NCI-H187 treated with DMSO at 0.1 percent for 48 hours (cell line): Measurements from ENCODE around the gene LMCD1.

Source experiments
- DNase-seq: peaks from one replicate; lab custom pipeline; 2025; lab: John Stamatoyannopoulos, UW

LMCD1 gene

DNA sequence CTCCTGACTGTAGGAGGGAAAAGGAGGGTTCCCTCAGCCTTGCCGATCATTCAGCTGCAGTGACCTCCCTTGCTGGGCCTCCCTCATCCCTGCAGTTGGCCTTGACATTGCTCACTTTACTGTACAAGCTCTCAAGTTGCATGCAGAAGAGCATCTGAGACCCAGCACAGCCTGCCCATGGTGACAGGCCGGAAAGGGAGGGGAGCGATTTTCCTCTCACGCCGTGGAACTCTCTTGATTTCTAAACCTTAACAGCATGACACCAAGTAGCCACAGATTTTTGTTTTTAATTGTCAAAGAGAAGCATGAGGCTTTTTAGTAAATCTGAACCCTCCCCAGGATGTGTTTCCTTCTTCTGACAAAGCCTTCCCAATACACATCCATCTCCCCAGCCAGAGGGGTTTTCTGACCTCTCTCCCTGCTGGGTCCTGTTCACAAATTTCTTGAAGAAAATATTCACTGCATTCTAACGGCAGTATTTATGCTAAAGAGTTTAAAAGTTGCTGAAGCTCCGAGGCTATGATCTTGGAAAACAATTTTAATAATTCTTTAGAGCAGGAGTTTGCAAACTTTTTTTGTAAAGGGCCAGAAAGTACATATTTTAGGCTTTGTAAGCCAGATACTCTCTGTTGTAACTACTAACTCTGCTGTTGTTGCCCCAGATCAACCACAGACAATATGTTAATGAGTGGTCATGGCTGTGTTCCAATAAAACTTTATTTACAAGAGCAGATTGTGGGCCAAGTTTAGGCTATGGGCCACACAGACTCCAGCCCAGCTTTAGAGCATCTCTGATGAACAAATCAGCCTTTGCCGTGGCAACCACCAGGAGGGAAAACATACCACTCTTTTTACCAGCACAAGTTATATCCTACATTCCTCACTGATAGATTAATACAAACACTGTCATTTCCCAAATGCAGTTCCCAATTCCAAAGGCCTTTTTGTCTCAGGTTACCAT, 34.8 kb downstream of the LMCD1 start:
- DNase-seq = no peak

GRCh38 chr3:8537440-8537839, 35.8 kb downstream of the LMCD1 start:
- no peak for DNase-seq

DNA sequence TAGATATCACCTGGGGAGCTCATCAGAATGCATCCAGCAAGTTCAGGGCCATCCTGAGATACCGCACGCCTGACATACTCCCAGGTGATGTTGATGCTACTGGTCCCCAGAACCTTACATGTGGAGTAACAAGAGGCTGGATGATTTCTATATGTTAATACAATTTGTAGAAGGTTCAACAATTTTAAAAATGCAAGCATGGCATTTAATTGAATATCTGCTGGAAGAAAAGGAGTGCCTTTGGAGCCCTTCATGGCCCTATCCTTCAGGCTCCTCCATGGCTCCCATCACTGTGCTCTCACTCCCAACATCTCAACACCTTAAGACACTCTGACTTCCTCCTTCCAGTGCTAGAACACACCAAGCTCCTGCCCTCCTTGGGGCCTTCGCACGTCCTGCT, 36.6 kb downstream of the LMCD1 start:
- no peak for DNase-seq

GRCh38 chr3:8538913-8539312, 37.3 kb downstream of the LMCD1 start:
- no peak for DNase-seq

DNA sequence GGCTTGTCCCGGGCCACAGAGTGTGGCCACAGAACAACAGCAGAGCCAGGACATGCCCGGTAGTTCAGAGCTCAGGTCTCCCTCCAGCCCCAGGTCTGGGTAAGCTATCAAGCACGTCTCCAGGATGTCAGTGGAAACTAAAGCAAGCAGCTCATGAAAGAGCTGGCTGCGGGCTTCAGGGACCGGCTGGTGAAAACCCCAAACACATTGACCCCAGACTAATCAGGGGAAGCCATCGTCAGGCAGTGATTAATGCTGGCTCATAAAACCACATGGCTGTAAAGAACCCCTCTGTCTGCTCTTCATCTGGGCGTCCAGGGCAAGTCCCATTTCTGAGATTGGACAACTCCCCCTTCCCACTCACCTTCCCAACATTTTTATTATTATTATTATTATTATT, 37.8 kb downstream of the LMCD1 start:
- DNase-seq = no peak

GRCh38 chr3:8540456-8540855, 38.8 kb downstream of the LMCD1 start:
- no peak for DNase-seq

DNA sequence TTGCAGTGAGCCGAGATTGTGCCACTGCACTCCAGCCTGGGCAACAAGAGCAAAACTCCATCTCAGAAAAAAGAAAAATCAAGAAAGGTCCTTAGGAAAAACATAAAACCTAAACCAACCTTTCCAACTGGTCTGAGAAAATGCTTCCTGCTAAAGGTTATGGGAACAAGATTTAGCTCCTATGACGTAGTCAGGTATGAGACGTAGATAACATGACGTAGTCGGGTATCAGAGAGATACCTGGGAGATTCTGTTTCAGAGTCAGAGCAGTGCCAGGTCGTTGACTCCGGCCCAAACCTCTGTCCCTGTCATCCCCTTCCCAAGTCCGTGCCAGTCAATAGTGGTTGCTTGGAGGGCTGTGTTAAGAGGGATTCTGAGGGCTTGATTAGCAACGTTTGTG, 39.9 kb downstream of the LMCD1 start:
- DNase-seq = no peak

DNA sequence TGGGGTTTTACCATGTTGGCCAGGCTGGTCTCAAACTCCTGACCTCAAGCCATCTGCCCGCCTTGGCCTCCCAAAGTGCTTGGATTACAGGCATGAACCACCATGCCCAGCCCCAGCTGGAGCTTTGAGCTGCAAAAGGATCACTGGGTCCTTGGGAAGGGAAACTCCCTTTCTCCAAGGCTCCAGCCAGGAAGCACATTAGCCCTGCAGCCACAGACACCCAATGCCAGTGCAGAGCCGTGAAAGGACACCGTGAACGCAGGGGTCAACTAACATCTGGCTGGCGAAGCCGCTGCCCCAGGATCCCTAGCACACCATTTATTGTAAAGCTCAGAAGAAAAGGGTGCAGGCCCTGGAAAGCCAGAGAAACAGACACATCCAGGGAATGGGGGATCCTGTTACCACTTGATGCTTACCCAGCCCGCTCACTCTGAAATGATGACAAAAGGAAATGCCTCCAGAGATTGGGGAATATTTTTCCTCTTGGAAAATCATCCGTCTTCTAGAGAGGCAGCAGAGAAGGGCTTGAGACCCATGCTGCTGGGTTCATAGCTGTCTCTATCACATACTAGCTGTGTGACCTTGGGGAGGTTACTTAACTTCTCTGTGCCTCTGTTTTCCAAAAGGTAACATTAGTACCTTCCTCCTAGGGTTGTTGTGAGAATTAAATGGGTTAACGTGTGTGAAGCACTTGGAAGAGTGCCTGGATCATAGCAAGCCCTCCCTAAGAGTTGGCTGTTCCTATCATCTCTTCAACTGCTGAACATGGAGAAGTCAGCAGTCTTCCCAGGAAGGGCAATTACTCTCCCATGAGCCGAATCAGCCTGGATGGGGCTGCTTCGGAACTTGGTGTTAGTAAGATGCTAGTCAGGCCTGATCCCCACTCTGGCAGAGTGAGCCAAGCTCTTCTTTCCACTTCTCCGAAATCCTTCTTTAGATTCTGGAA, 40.8 kb downstream of the LMCD1 start:
- no peak for DNase-seq

DNA sequence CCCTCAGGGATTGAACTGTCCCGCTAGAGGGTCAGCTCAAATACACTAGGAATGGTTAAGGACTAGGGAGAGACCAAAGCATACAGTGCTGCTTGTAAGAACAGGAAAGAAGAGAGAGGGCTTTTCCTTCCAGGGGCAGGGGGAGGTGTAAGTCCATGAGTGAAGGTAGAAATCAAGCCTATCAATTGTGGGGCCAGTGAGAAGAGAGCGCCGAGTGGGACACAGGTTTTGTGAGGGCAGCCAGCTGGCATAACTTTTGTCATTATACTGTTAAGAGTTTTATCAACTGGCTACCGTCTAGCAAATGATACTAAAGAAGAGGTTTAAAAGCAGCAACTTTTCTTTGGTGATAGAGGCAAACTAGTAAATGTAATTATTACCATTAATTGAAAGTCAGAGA, 45.0 kb downstream of the LMCD1 start:
- DNase-seq = no peak

GRCh38 chr3:8548502-8549275, 47.1 kb downstream of the LMCD1 start:
- DNase-seq = no peak

- no peak for DNase-seq
Observed at GRCh38 chr3:8549354-8549753, 47.7 kb downstream of the LMCD1 start.

DNA sequence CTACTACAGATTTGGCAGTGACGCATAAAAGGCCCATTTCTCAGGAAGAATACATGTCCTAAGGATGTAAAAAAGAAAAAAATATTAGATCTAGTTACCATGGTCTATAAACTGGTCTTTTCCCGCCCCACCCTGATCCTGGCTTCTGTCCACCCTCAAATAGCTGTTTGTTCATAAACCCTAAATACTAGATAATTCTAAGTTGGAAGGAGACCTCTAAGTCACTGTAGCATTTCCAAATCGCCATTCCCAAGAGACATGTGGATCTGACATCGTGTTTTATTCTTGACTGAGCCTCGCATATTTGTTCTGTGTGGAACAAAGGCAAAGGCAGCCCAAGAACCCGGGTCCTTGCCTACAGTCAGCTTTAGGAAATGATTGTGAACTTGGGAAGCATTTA, 49.0 kb downstream of the LMCD1 start:
- no peak for DNase-seq

GRCh38 chr3:8552223-8552762, 50.7 kb downstream of the LMCD1 start:
- no peak for DNase-seq

DNA sequence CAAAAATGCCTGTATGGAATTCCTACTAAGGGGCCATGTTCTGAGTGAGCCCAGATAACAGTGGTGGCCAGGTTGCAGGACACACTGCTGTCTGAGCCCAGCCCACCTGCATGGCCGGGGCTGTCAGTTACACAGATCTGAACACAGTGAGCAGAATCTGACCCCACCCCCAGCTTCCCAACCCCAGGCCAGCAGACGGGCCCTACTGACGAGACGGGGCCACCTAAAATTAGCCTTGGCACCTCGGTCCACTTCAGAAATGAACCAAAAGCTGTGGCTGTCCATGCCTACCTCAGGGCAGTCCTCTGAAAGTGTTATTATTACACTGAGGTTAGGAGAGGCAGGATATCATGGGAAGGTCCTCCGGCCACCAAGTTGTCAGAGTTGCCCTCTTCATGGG, 51.8 kb downstream of the LMCD1 start:
- DNase-seq = no peak

- DNase-seq = no peak
Observed at GRCh38 chr3:8554696-8555095, 53.1 kb downstream of the LMCD1 start.

- DNase-seq = no peak
Observed at GRCh38 chr3:8555113-8555661, 53.6 kb downstream of the LMCD1 start.

GRCh38 chr3:8555725-8556472, 54.3 kb downstream of the LMCD1 start:
- no peak for DNase-seq

- no peak for DNase-seq
Observed at GRCh38 chr3:8556473-8556869, 54.8 kb downstream of the LMCD1 start.

DNA sequence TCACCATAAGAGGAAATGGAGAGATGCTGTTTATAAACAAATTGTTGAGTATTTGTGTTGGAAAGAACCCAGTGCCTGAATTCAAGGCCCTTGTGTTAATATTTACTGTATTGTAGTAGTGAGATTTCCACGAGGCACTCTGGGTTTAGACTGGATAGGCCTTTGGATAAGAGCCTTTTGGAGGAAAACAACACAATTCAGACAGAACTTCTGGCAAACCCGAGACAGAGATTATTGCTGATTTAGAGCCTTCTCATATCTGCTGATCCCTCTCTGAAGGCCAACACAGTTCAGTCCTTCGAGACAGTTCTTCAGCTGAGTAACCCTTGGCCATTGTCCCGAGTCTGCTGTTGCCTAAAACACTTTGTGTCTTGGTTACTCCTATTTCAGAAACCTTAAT, 55.7 kb downstream of the LMCD1 start:
- DNase-seq = no peak

GRCh38 chr3:8558645-8559044, 57.0 kb downstream of the LMCD1 start:
- DNase-seq = no peak

DNA sequence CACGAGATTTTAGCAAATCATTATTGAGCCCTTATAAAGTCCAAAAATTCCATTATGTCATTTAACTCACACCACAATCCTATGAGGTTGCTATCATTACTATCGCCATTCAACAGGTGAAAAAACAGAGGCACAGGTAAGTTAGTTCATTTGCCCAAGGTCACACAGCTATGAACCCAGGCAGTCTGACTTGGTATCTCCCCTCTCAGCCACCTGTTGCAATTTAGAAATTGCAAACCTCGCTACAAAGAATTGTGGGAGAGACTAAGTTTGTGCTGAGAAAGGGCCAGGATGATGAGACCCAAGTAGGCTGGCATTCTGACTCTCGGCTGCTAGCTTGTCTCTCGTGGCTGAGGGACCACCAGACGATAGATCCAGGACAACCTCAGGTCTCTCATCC, 57.7 kb downstream of the LMCD1 start:
- no peak for DNase-seq
